Activated CD4-positive, alpha-beta T cell treated with anti-CD3 and anti-CD28 coated beads, Interleukin-2, amount 10 ng/mL, durations not matched to agents 24 days and 14 days (primary cell): ENCODE data around the gene CTXND1. TPM values are rescaled to one million over a fixed set of nuclear protein-coding genes. Genes with fewer than 3 reads are reported as not detected.
A peak's percentile ranks its signal among the peaks of the same experiment; 100 is the strongest.

Experiments
- DNase-seq: peaks from one replicate; pipeline ENCODE4 v3.0.0; 2022
- H3K27ac Mint-ChIP-seq: one replicate; pipeline ENCODE4 v1.8.0; 2022; ENCODE audit warnings: mild to moderate bottlenecking, mixed read lengths
- H3K27me3 Mint-ChIP-seq: one replicate; pipeline ENCODE4 v1.8.0; 2022; ENCODE audit warnings: mixed read lengths
- H3K36me3 Mint-ChIP-seq: one replicate; pipeline ENCODE4 v1.8.0; 2022; ENCODE audit warnings: low read depth, mild to moderate bottlenecking, mixed read lengths
- H3K4me1 Mint-ChIP-seq: one replicate; pipeline ENCODE4 v1.8.0; 2021; ENCODE audit warnings: mixed read lengths
- H3K4me3 Mint-ChIP-seq: one replicate; pipeline ENCODE4 v1.8.0; 2022; ENCODE audit warnings: mild to moderate bottlenecking, moderate library complexity, mixed read lengths
- H3K9me3 Mint-ChIP-seq: one replicate; pipeline ENCODE4 v1.8.0; 2021; ENCODE audit warnings: mixed read lengths
- intact Hi-C: fragments of 100-400 bp; cut with micrococcal nuclease; formaldehyde crosslinking; loops from one replicate; pipeline ENCODE4 v1.15.1; 2023
- total RNA-seq: library from RNA; stranded (reverse); gene quantifications from 2 replicates; pipeline ENCODE4 v1.2.3, GENCODE V29; 2022

Gene CTXND1
- total RNA-seq, 1 donor from 2014 or later = not detected

GRCh38 chr15:80152180-80152895 lies 99.7 kb downstream of the CTXND1 start:
- peak; percentile 93 for DNase-seq
- Mint-ChIP-seq H3K4me3 (peak overlapping the region; percentile 97), H3K27me3 (peaks cover 10% of the 10 kb centered on the region), H3K4me1 (peaks cover 33% of the 10 kb centered on the region), H3K27ac (peak overlapping the region; percentile 82), H3K36me3 (peaks cover 21% of the 10 kb centered on the region), H3K9me3 (no peaks in the 10 kb centered on the region)
- intact Hi-C loops = loop anchor here (1.0 to 10.0 kb wide), 5 partner anchors 20 to 258 kb away; partner anchors contain the start of genes BCL2A1, MTHFS and ZFAND6

- intact Hi-C loops = loop anchor here (10.0 kb wide), 1 partner anchor 257 kb away; the partner anchor contains the start of gene MTHFS
- no peak overlapping the region for H3K27ac Mint-ChIP-seq
- H3K9me3 Mint-ChIP-seq = no peaks in the 10 kb centered on the region
- H3K36me3 Mint-ChIP-seq = peaks cover 21% of the 10 kb centered on the region
- H3K4me3 Mint-ChIP-seq = peak overlapping the region; percentile 85
- peaks cover 33% of the 10 kb centered on the region for H3K4me1 Mint-ChIP-seq
- DNase-seq = no peak
- peaks cover 15% of the 10 kb centered on the region for H3K27me3 Mint-ChIP-seq
These were observed 100.4 kb downstream of the CTXND1 start for GRCh38 chr15:80151576-80151975.

- intact Hi-C loops = loop anchor here (10.0 kb wide), 1 partner anchor 256 kb away; the partner anchor contains the start of gene MTHFS
These were observed 100.9 kb downstream of the CTXND1 start for GRCh38 chr15:80151148-80151547.

More at GRCh38 chr15:80151148-80151547, 100.9 kb downstream of the CTXND1 start:
- Mint-ChIP-seq H3K36me3 (peaks cover 21% of the 10 kb centered on the region), H3K4me3 (no peak overlapping the region), H3K27me3 (peaks cover 19% of the 10 kb centered on the region), H3K27ac (no peak overlapping the region), H3K9me3 (no peaks in the 10 kb centered on the region), H3K4me1 (peaks cover 33% of the 10 kb centered on the region)
- no peak for DNase-seq

Other genes with a start within 250 kb of the CTXND1 start
- gene ZFAND6, start 192.5 kb downstream of the CTXND1 start, total RNA-seq = 40.4 and 43.5 TPM in 2 replicates
- 81.7 and 90.5 TPM in 2 replicates for gene FAH, start 99.2 kb downstream of the CTXND1 start, total RNA-seq
- 0.26 TPM in 1 of 2 replicates, not detected in the other for gene ARNT2, start 152.2 kb upstream of the CTXND1 start, total RNA-seq